Measurements from ENCODE around the gene TRAPPC11.
"Not testable (repeated sequence)": the region's sequence is repeated elsewhere in the genome, so short reads cannot be mapped to it uniquely, and the experiment has no call there.

TRAPPC11 gene

DNA sequence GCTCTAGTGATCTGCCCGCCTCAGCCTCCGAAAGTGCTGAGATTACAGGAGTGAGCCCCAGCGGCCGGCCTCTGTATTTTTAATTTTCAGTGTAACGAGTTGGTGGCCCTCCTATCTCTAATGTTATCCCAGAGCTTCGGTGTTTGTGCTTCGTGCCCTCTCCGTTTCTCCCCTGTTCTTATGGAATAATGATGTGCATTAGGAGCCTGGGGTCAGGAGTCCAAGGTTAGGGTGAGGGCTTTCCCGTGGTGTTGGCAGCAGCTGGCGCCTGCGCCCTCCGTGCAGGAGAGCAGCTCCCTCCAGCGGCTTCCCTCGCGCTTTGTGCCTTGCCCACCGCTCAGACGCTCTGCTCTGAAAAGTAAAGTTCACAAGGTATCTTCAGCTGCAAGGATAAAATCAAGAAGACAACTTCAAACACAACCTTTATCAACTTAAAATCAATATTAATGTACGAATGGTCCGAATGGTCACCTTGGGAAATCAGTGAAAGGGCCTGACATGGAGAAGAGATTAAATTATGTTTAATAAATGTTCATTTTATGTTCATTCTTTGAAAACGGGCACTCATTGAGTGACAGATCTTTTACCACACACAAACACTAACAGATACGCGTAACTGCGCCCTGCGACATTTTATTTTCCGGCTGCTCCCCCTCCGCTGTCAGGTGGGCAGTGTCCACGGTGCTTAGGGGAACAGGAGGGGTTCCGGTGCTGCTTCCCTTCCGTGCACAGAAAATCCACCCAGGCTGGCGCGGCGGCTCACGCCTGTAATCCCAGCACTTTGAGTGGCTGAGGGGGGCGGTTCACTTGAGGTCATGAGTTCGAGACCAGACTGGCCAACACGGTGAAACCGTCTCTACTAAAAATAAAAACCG is 62.4 kb downstream of the TRAPPC11 start:
- DNase-seq (ENCODE audit: low read depth in 2 of 2), result peak in 1 of 2 donors; percentile 37

DNA sequence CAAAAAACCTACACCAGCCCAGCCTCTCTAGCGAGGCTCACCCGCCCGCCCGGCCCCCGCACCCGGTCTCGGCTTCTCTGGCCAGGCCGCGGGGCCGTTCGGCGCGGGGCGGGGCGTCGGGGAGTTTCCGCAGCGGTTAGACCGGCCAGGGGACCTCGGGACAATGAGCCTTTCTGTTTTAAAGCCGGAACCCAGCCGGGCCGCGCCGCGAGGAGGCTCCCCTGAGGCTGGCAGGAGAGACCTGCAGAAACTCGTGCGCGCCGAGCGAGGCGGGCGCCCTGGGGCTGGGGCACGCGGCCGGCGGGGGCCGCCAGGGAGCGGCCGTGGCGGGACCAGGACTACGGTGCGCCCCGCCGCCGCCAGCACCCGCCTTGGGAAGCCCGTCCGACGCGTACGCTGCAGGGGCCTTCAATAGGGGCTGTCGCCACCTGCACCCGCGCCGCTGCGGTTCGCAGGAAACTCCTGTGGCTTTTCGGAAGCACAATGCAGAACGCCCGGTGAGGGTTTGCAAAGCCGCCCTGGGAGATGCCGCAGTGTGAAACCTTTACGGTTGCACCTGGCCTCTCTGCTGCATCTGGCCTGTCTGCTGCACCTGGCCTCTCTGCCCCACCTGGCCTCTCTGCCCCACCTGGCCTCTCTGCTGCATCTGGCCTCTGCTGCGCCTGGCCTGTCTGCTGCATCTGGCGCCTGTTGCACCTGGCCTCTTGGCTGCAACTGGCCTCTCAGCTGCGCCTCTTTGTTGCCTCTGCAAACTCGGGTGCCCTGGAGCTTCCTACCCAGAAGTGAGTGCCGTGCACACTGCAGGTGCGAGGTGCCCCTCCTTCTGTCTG is 63.9 kb downstream of the TRAPPC11 start:
- DNase-seq (ENCODE audit: low read depth in 2 of 2), result peak in 1 of 2 donors; percentile 43

DNA sequence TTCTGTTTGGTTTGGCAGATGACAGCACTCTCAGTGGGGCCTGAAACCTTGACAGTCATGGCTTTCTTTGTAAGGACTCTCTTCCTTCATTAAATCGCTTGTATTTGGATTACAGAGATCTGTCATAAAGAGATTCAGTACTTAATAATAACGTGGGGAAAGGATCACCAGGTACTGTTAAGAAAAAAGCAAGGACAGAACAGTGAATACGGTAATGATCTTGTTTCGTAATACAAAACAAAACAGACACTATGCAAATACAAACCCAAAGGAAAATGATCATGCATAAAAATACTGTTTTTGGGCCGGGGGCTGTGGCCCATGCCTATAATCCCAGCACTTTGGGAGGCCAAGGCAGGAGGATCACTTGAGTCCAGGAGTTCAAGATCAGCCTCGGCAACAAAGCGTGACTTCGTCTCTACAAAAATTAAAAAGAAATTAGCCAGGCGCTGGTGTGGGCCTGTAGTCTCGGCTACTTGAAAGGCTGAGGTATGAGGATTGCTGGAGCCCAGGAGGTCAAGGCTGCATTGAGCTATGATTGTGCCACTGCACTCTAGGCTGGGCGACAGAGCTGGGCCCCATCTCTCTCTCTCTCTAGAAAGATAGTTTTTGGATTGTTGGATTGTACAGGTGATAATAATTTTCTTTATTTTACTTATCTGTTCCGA is 64.6 kb downstream of the TRAPPC11 start:
- DNase-seq (ENCODE audit: low read depth in 2 of 2), result no peak

DNA sequence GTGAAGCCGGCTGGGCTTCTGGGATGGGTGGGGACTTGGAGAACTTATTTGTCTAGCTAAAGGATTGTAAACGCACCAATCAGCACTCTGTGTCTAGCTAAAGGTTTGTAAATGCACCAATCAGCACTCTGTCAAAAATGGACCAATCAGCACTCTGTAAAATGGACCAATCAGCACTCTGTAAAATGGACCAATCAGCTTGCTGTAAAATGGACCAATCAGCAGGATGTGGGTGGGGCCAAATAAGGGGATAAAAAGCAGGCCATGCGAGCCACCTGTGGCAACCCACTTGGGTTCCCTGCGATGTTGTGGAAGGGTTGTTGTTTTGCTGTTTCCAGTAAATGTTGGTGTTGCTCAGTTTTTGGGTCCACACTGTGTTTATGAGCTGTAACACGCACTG is 66.5 kb downstream of the TRAPPC11 start:
- not testable (repeated sequence) for DNase-seq (ENCODE audit: low read depth in 2 of 2)

- DNase-seq (ENCODE audit: low read depth in 2 of 2), result no peak
Measured at GRCh38 chr4:183727482-183727881, 68.4 kb downstream of the TRAPPC11 start.

DNA sequence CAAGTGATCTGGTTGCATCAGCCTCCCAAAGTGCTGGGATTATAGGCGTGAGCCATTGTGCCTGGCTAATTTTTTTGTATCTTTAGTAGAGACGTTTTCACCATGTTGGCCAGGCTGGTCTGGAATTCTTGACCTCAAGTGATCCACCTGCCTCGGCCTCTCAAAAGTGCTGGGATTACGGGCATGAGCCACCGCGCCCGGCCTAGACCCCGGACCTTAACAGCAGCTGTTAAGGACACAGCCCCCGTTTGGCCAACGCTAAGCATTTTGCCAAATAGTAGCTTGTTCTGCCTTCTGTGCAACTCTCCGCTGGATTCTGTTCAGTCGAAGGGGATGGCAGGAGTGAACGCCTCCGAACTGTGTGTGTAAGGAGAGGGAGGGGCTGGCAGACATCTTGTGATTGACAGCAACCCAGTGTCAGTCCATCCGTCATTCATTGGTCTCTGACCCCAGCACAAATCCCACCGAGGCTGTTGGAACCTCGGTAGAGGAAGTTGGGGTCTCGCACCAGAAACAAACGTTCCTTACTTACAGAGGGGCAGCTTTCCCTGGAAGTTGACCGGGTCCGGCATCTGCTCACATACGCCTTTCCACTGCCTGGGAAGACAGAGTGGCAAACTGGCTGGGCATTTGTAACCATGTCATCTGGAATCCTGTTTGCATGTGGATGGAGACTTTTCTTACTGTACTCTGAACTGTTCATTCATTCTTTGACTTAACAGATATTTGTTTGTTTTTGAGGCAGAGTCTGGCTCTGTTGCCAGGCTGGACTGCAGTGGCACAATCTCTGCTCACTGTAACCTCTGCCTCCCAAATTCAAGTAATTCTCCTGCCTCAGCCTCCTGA is 69.4 kb downstream of the TRAPPC11 start:
- DNase-seq (ENCODE audit: low read depth in 2 of 2), result no peak

DNA sequence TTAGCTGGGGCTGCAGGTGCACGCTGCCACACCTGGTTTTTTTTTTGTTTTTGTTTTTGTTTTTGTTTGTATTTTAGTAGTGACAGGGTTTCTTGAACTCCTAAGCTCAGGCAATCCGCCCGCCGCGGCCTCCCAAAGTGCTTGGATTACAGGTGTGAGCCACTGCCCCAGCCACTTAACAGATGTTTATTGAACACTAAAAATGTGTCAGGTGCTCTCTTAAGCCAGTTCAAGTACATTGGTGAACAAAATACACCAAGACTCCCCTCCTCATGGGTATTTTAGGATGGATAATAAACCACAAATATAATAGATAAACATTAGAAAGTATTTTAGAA is 69.9 kb downstream of the TRAPPC11 start:
- no peak for DNase-seq (ENCODE audit: low read depth in 2 of 2)

GRCh38 chr4:183729430-183730328 is 70.6 kb downstream of the TRAPPC11 start:
- no peak for DNase-seq (ENCODE audit: low read depth in 2 of 2)

DNA sequence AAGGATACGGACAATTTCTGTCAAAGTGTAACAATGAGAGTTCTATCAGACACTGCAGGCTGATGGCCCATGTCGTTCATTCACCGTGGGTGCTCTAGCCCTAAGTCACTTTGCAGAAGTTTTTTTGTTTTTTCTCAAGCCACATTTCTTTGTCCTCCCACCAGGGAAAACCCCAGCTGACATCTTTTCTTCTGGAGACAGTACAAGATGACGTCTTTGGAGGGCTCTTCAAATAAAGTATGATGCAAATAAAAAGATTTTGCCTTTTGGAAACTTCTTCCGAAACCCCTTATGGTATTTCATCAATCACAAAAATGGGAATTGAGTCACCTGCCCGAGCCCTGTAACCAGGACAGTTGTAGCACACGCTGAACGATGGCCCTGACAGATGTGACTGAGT is 73.2 kb downstream of the TRAPPC11 start:
- DNase-seq (ENCODE audit: low read depth in 2 of 2), result no peak

- DNase-seq (ENCODE audit: low read depth in 2 of 2), result no peak
Measured at GRCh38 chr4:183733181-183733580, 74.1 kb downstream of the TRAPPC11 start.

- DNase-seq (ENCODE audit: low read depth in 2 of 2), result no peak
Measured at GRCh38 chr4:183738081-183738673, 79.1 kb downstream of the TRAPPC11 start.

GRCh38 chr4:183738961-183739360 is 79.9 kb downstream of the TRAPPC11 start:
- DNase-seq (ENCODE audit: low read depth in 2 of 2), result no peak

GRCh38 chr4:183746305-183747229 is 87.5 kb downstream of the TRAPPC11 start:
- DNase-seq (ENCODE audit: low read depth in 2 of 2), result no peak

DNA sequence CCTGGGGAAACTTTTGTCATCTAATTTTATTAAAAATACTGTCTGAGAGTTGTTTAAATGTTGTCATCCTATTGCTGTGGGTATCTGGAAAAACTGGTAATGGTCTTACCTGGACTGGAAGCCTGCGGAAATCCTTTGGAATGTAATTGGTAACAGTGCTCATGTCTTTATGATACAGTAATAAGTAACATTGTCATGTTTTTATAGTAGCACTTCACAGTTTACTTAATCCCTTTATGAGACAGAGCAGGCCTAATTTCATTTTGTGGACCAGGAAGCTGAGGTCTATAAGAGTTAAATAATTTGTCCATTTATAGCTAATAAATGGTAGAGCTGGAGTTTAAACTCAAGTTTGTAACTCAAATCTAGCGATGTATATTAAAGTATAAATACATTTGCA is 88.3 kb downstream of the TRAPPC11 start:
- no peak for DNase-seq (ENCODE audit: low read depth in 2 of 2)

DNA sequence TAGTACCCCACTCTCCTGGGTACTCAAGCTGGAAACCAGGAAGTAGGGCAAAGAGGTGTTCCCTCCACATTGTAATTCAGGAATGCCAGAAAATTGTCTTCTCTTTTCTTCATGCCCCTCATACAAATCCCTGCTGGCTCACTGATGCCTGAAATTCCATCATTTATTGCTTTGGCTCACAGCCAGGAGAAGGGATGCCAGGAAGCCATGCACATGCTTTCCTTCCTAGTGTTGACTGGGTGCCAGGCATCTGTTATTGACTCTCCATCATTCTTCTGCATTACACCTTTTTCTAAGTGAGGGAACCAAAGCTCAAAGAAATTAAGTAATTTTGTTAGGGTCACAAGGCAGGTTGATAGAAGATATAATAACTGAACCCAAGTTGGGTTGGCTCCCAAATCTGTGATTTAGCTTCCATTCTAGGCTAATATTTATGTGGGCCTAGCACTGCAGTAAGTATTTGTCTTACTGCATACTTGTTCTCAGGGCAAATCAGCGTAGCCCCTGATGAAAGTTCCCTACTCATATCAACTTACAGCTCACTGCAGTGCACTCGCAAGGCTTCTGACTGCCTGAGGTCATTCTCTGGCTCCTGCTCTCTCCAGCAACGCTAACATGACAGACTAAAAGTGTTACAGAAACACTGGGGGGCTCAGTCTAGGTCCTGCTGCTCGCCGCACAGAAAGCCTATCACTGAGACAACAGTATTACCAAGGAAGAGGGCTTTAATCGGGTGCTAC is 89.0 kb downstream of the TRAPPC11 start:
- DNase-seq (ENCODE audit: low read depth in 2 of 2), result no peak

GRCh38 chr4:183751106-183751505 is 92.0 kb downstream of the TRAPPC11 start:
- DNase-seq (ENCODE audit: low read depth in 2 of 2), result no peak

GRCh38 chr4:183755596-183755995 is 96.5 kb downstream of the TRAPPC11 start:
- DNase-seq (ENCODE audit: low read depth in 2 of 2), result no peak

GRCh38 chr4:183757060-183757459 is 98.0 kb downstream of the TRAPPC11 start:
- no peak for DNase-seq (ENCODE audit: low read depth in 2 of 2)
